PFSK-1 (cell line): ENCODE results near the gene S1PR4.

Source experiments
- FOXP2 ChIP-seq: optimal IDR thresholded peaks from 2 replicates; pipeline ENCODE3; 2011; ENCODE audit warnings: borderline replicate concordance, control low read depth, inconsistent platforms; ENCODE audit not compliant: insufficient read depth; ENCODE audit errors: extremely low read length, extremely low read depth
- POLR2AphosphoS5 ChIP-seq: IDR thresholded peaks from 2 replicates; pipeline ENCODE4 v1.6.1; 2012; ENCODE audit warnings: low read depth, mild to moderate bottlenecking, control low read depth, low read length, moderate library complexity
- SIN3A ChIP-seq: IDR thresholded peaks from 2 replicates; pipeline ENCODE4 v1.6.1; 2012; ENCODE audit warnings: mild to moderate bottlenecking, low read length, moderate library complexity, borderline replicate concordance; ENCODE audit not compliant: insufficient read depth
- TAF1 ChIP-seq: IDR thresholded peaks from 2 replicates; pipeline ENCODE4 v1.6.1; 2012; ENCODE audit warnings: low read length, control low read depth, borderline replicate concordance; ENCODE audit not compliant: insufficient read depth
- TF ChIP-seq, protein P1 (sequence below), 2 experiments: IDR thresholded peaks; 2 replicates each; pipeline versions ENCODE4 v1.6.1 to v1.8.0; 2011 to 2012; ENCODE audit warnings: low read depth in 2 of 2, low read length in 2 of 2, control low read depth in 1 of 2, inconsistent platforms in 1 of 2, mild to moderate bottlenecking in 1 of 2, moderate library complexity in 1 of 2; ENCODE audit not compliant: insufficient read depth in 1 of 2

The S1PR4 gene

DNA sequence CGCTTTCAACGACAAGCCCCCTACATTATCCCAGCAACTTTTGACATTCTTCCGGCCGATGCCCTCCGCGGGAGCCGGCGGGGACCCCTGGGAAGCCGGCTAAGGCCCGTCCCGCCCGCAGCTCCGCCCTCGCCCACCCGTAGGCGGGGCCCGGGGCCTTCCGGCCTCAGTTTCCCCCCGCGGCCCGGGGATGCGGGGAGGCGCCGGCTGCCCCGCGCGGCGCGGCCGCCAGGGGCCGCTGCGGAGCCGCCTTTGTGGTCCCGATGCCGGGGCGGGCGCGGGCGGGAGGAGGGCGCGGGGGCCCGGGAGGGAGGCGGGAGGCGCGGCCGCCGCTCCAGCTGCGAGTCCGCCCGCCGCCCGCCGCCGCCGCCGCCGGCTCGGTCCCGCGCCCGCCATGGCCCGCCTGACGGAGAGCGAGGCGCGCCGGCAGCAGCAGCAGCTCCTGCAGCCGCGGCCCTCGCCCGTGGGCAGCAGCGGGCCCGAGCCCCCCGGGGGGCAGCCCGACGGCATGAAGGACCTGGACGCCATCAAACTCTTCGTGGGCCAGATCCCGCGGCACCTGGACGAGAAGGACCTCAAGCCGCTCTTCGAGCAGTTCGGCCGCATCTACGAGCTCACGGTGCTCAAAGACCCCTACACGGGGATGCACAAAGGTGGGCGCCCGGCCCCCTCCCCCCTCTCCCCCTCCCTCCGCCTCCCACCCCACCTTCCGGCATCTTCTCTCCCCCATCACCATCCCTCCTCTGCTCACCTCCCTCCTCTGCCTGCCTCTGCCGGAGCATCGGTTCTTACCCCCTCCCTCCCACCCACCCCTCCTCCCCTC is 46.0 kb downstream of the S1PR4 start, which contains the start of gene CELF5:
CELF5 (plus strand) TSS at position 316 of the 823 bp plus-strand sequence; CDS start at position 395, 79 bp downstream.
- TF ChIP-seq TAF1, result no peak

DNA sequence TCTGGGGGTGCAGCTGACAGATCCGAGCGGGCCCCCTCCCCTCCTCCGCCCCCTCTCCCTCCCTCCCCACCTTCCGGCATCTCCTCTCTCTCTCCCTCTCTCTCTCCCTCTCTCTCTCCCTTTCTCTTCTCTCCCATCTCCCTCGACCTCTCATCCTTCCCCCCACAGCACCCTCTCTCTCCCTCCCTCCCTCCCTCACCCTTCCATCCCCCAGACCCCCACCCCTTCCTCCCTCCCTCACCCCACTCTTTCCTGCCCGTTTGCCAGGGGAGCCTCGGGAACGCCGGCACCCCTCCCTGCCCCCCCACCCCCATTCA is 46.6 kb downstream of the S1PR4 start:
- no peak for TF ChIP-seq TAF1
- no peak for TF ChIP-seq FOXP2
- no peak for TF ChIP-seq SIN3A
- TF ChIP-seq, protein P1, sequence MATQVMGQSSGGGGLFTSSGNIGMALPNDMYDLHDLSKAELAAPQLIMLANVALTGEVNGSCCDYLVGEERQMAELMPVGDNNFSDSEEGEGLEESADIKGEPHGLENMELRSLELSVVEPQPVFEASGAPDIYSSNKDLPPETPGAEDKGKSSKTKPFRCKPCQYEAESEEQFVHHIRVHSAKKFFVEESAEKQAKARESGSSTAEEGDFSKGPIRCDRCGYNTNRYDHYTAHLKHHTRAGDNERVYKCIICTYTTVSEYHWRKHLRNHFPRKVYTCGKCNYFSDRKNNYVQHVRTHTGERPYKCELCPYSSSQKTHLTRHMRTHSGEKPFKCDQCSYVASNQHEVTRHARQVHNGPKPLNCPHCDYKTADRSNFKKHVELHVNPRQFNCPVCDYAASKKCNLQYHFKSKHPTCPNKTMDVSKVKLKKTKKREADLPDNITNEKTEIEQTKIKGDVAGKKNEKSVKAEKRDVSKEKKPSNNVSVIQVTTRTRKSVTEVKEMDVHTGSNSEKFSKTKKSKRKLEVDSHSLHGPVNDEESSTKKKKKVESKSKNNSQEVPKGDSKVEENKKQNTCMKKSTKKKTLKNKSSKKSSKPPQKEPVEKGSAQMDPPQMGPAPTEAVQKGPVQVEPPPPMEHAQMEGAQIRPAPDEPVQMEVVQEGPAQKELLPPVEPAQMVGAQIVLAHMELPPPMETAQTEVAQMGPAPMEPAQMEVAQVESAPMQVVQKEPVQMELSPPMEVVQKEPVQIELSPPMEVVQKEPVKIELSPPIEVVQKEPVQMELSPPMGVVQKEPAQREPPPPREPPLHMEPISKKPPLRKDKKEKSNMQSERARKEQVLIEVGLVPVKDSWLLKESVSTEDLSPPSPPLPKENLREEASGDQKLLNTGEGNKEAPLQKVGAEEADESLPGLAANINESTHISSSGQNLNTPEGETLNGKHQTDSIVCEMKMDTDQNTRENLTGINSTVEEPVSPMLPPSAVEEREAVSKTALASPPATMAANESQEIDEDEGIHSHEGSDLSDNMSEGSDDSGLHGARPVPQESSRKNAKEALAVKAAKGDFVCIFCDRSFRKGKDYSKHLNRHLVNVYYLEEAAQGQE (IDR thresholded peaks at IDR 0.05; ENCODE audit: insufficient read depth in 1 of 2, low read depth in 2 of 2, low read length in 2 of 2), result no peak
- no peak for TF ChIP-seq POLR2AphosphoS5

- TF ChIP-seq SIN3A (no peak), POLR2AphosphoS5 (no peak), FOXP2 (no peak), TAF1 (no peak)
- TF ChIP-seq, protein P1 (IDR thresholded peaks at IDR 0.05; ENCODE audit: insufficient read depth in 1 of 2, low read depth in 2 of 2, low read length in 2 of 2), result no peak
These were observed 47.1 kb downstream of the S1PR4 start for GRCh38 chr19:3225677-3226093.

DNA sequence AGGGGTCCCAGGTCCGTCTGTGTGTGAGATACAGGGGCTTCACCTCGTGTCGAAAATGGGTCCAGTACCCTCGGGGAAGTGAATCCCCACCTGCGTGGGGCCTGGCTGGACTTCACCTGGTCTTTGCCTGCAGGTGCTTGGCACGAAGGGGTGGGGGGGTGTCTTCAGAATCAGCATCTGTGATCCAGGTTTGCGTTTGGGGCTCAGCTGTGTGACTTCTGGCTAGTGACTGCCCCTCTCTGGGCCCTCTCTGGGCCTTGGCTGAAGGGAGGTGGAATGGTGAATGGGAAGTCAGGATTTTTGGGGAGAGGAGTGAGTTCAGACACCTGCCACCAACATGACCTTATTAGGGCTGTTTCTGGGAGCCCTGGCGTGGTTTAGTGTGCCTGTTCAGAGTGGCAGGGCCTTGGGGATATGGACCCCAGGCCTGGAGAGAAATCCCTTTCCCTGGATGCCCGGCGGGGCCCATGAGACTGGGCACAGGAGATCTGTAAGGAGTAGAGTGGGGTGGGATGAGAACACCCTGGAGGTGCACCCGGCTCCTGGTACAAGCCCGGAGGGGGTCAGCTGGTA is 48.6 kb downstream of the S1PR4 start:
- TF ChIP-seq SIN3A (no peak), TAF1 (no peak), FOXP2 (no peak), POLR2AphosphoS5 (no peak)
- TF ChIP-seq, protein P1 (IDR thresholded peaks at IDR 0.05; ENCODE audit: insufficient read depth in 1 of 2, low read depth in 2 of 2, low read length in 2 of 2), result no peak

DNA sequence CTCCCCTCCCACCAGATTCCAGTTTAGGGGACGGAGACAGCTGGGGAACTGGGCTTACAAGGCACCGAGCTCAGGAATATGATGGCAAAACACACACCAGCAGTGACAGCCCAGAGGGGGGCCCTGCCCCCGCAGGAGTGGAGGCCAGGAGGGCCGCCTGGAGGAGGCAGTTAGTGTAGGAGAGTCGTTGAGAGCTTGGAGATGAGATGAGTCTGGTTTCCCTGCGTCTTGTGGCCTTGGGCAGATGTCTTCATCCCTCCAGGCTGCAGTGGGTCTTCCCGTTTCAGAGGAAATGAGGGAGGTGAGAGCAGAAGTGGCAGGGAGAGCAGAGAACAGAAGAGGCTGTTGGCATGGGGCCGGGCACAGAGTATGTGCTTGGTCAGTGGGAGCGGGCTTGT is 50.8 kb downstream of the S1PR4 start:
- TF ChIP-seq TAF1 (no peak), POLR2AphosphoS5 (no peak), SIN3A (no peak), FOXP2 (no peak)
- TF ChIP-seq, protein P1 (IDR thresholded peaks at IDR 0.05; ENCODE audit: insufficient read depth in 1 of 2, low read depth in 2 of 2, low read length in 2 of 2), result no peak
